IPS-11a (cell line): Measurements from ENCODE around the gene MICAL2.

Experiments used
- H3K4me3 ChIP-seq: one replicate; pipeline ENCODE4 v1.5.1; 2013; ENCODE audit warnings: low read depth, low read length, control low read depth

The MICAL2 gene

GRCh38 chr11:12113294-12113693 is 2.9 kb downstream of the MICAL2 start:
- H3K4me3 ChIP-seq: no peak overlapping the region

- H3K4me3 ChIP-seq: no peak overlapping the region
These were observed 4.0 kb downstream of the MICAL2 start for GRCh38 chr11:12114193-12115033.

- no peak overlapping the region for H3K4me3 ChIP-seq
These were observed 6.1 kb downstream of the MICAL2 start for GRCh38 chr11:12116425-12117032.

- H3K4me3 ChIP-seq: no peak overlapping the region
These were observed 6.8 kb downstream of the MICAL2 start for GRCh38 chr11:12117200-12117599.

GRCh38 chr11:12117611-12118010 is 7.2 kb downstream of the MICAL2 start:
- H3K4me3 ChIP-seq: no peak overlapping the region

- no peak overlapping the region for H3K4me3 ChIP-seq
These were observed 8.6 kb downstream of the MICAL2 start for GRCh38 chr11:12118949-12119348.

- H3K4me3 ChIP-seq: no peak overlapping the region
These were observed 9.1 kb downstream of the MICAL2 start for GRCh38 chr11:12119502-12119901.

GRCh38 chr11:12120031-12121008 is 9.9 kb downstream of the MICAL2 start:
- H3K4me3 ChIP-seq: no peak overlapping the region

- no peak overlapping the region for H3K4me3 ChIP-seq
These were observed 10.6 kb downstream of the MICAL2 start for GRCh38 chr11:12121011-12121410.

- H3K4me3 ChIP-seq: no peak overlapping the region
These were observed 11.1 kb downstream of the MICAL2 start for GRCh38 chr11:12121517-12121916.

- H3K4me3 ChIP-seq: no peak overlapping the region
These were observed 11.7 kb downstream of the MICAL2 start for GRCh38 chr11:12122083-12122482.

GRCh38 chr11:12123273-12123672 is 12.9 kb downstream of the MICAL2 start:
- H3K4me3 ChIP-seq: no peak overlapping the region

- H3K4me3 ChIP-seq: no peak overlapping the region
These were observed 13.4 kb downstream of the MICAL2 start for GRCh38 chr11:12123799-12124198.

- no peak overlapping the region for H3K4me3 ChIP-seq
These were observed 13.9 kb downstream of the MICAL2 start for GRCh38 chr11:12124306-12124705.

- H3K4me3 ChIP-seq: no peak overlapping the region
These were observed 15.3 kb downstream of the MICAL2 start for GRCh38 chr11:12125609-12126149.

- H3K4me3 ChIP-seq: no peak overlapping the region
These were observed 16.1 kb downstream of the MICAL2 start for GRCh38 chr11:12126344-12127019.

- H3K4me3 ChIP-seq: no peak overlapping the region
These were observed 17.0 kb downstream of the MICAL2 start for GRCh38 chr11:12127206-12127898.

- H3K4me3 ChIP-seq: no peak overlapping the region
These were observed 17.9 kb downstream of the MICAL2 start for GRCh38 chr11:12128301-12128751.

- no peak overlapping the region for H3K4me3 ChIP-seq
These were observed 18.8 kb downstream of the MICAL2 start for GRCh38 chr11:12129227-12129626.
